A549 (cell line): ENCODE data around the gene SUCNR1.

Source experiments
- CHD4 ChIP-seq: fragments of 200-600 bp; sonication (generic); IDR thresholded peaks from 2 replicates; pipeline ENCODE4 v1.6.1; 2016; ENCODE audit warnings: antibody characterized with exemption, mild to moderate bottlenecking, borderline replicate concordance
- NFE2L2 ChIP-seq: fragments of 150-350 bp; conservative IDR thresholded peaks from 2 replicates; pipeline ENCODE4 v1.6.1; 2014; ENCODE audit warnings: low read length
- NR3C1 ChIP-seq: fragments of >200 bp; sonication (Bioruptor Twin); formaldehyde crosslinking; IDR thresholded peaks from 3 replicates; pipeline ENCODE4 v1.6.1; 2017
- POLR2A ChIP-seq: IDR thresholded peaks from 2 replicates; pipeline ENCODE4 v1.6.1; 2012; ENCODE audit warnings: mild to moderate bottlenecking, low read length
- RCOR1 ChIP-seq: fragments of 150-350 bp; IDR thresholded peaks from 2 replicates; pipeline ENCODE4 v1.6.1; 2014; ENCODE audit warnings: antibody characterized with exemption, low read length, low read depth
- RFX5 ChIP-seq: fragments of 450-650 bp; IDR thresholded peaks from 2 replicates; pipeline ENCODE4 v1.7.1; 2014; ENCODE audit warnings: antibody characterized with exemption, mild to moderate bottlenecking, moderate library complexity
- SMC3 ChIP-seq: fragments of >200 bp; sonication (Bioruptor Twin); formaldehyde crosslinking; IDR thresholded peaks from 3 replicates; pipeline ENCODE4 v1.6.1; 2018; ENCODE audit warnings: inconsistent platforms
- ZNF302 ChIP-seq: fragments of 250-450 bp; sonication (Bioruptor Pico); IDR thresholded peaks from 2 replicates; pipeline ENCODE4 v1.9.0; 2021; ENCODE audit warnings: inconsistent platforms, mild to moderate bottlenecking, moderate library complexity
- TF ChIP-seq, protein P1 (sequence below): fragments of >200 bp; sonication (Bioruptor Twin); formaldehyde crosslinking; IDR thresholded peaks from 3 replicates; pipeline ENCODE4 v1.5.1; 2016
- TF ChIP-seq, protein P2 (sequence below): fragments of 200-600 bp; sonication (generic); IDR thresholded peaks from 2 replicates; pipeline ENCODE4 v1.6.1; 2016; ENCODE audit warnings: antibody characterized with exemption, mild to moderate bottlenecking, moderate library complexity
- TF ChIP-seq, protein P3 (sequence below): fragments of 150-350 bp; IDR thresholded peaks from 2 replicates; pipeline ENCODE4 v1.6.1; 2014; ENCODE audit warnings: low read depth, mild to moderate bottlenecking, low read length

DNA sequence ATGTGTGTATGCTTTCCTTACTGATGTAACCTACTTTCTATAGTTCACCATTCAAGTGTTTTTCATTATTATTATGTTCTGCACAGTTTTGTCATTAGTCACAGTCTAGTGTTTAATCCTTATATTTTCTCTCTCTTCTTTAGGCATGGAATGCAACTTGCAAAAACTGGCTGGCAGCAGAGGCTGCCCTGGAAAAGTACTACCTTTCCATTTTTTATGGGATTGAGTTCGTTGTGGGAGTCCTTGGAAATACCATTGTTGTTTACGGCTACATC, 6.9 kb downstream of the SUCNR1 start:
- TF ChIP-seq, protein P1, sequence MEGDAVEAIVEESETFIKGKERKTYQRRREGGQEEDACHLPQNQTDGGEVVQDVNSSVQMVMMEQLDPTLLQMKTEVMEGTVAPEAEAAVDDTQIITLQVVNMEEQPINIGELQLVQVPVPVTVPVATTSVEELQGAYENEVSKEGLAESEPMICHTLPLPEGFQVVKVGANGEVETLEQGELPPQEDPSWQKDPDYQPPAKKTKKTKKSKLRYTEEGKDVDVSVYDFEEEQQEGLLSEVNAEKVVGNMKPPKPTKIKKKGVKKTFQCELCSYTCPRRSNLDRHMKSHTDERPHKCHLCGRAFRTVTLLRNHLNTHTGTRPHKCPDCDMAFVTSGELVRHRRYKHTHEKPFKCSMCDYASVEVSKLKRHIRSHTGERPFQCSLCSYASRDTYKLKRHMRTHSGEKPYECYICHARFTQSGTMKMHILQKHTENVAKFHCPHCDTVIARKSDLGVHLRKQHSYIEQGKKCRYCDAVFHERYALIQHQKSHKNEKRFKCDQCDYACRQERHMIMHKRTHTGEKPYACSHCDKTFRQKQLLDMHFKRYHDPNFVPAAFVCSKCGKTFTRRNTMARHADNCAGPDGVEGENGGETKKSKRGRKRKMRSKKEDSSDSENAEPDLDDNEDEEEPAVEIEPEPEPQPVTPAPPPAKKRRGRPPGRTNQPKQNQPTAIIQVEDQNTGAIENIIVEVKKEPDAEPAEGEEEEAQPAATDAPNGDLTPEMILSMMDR: no peak
- TF ChIP-seq NFE2L2 (no peak), RCOR1 (no peak), ZNF302 (CRISPR knock-in tag) (no peak), CHD4 (no peak), RFX5 (no peak), NR3C1 (no peak), POLR2A (no peak), SMC3 (no peak)
- TF ChIP-seq, protein P2, sequence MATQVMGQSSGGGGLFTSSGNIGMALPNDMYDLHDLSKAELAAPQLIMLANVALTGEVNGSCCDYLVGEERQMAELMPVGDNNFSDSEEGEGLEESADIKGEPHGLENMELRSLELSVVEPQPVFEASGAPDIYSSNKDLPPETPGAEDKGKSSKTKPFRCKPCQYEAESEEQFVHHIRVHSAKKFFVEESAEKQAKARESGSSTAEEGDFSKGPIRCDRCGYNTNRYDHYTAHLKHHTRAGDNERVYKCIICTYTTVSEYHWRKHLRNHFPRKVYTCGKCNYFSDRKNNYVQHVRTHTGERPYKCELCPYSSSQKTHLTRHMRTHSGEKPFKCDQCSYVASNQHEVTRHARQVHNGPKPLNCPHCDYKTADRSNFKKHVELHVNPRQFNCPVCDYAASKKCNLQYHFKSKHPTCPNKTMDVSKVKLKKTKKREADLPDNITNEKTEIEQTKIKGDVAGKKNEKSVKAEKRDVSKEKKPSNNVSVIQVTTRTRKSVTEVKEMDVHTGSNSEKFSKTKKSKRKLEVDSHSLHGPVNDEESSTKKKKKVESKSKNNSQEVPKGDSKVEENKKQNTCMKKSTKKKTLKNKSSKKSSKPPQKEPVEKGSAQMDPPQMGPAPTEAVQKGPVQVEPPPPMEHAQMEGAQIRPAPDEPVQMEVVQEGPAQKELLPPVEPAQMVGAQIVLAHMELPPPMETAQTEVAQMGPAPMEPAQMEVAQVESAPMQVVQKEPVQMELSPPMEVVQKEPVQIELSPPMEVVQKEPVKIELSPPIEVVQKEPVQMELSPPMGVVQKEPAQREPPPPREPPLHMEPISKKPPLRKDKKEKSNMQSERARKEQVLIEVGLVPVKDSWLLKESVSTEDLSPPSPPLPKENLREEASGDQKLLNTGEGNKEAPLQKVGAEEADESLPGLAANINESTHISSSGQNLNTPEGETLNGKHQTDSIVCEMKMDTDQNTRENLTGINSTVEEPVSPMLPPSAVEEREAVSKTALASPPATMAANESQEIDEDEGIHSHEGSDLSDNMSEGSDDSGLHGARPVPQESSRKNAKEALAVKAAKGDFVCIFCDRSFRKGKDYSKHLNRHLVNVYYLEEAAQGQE: no peak
- TF ChIP-seq, protein P3, sequence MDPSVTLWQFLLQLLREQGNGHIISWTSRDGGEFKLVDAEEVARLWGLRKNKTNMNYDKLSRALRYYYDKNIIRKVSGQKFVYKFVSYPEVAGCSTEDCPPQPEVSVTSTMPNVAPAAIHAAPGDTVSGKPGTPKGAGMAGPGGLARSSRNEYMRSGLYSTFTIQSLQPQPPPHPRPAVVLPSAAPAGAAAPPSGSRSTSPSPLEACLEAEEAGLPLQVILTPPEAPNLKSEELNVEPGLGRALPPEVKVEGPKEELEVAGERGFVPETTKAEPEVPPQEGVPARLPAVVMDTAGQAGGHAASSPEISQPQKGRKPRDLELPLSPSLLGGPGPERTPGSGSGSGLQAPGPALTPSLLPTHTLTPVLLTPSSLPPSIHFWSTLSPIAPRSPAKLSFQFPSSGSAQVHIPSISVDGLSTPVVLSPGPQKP: no peak
